Activated naive CD4-positive, alpha-beta T cell treated with anti-CD3 and anti-CD28 coated beads for 36 hours (primary cell): ENCODE results near the gene SMARCAL1. TPM values are rescaled to one million over a fixed set of nuclear protein-coding genes. Genes with fewer than 3 reads are reported as not detected.

Experiments used
- CTCF ChIA-PET: fragments of 350-600 bp; sonication (Branson Sonifier 250); formaldehyde crosslinking; loops from one replicate; lab custom pipeline; 2021; ENCODE audit warnings: antibody characterized with exemption; lab: Charles Lee
- DNase-seq: peaks from one replicate; pipeline ENCODE4 v3.0.0-alpha.2; 2020
- H3K27ac Mint-ChIP-seq: one replicate; pipeline ENCODE4 v1.8.0; 2021; ENCODE audit warnings: mild to moderate bottlenecking, mixed read lengths
- H3K27me3 Mint-ChIP-seq: one replicate; pipeline ENCODE4 v1.8.0; 2021; ENCODE audit warnings: low read depth, mixed read lengths
- H3K36me3 Mint-ChIP-seq: one replicate; pipeline ENCODE4 v1.8.0; 2021; ENCODE audit warnings: low read depth, mixed read lengths
- H3K4me1 Mint-ChIP-seq: one replicate; pipeline ENCODE4 v1.8.0; 2021; ENCODE audit warnings: low read depth, mixed read lengths
- H3K4me3 Mint-ChIP-seq: one replicate; pipeline ENCODE4 v1.8.0; 2021; ENCODE audit warnings: mild to moderate bottlenecking, moderate library complexity, mixed read lengths
- H3K9me3 Mint-ChIP-seq: one replicate; pipeline ENCODE4 v1.8.0; 2021; ENCODE audit warnings: mixed read lengths
- intact Hi-C: fragments of 100-400 bp; cut with micrococcal nuclease; formaldehyde crosslinking; loops from one replicate; pipeline ENCODE4 v1.15.1; 2023
- total RNA-seq, 2 experiments: library from RNA; stranded (reverse); gene quantifications; one replicate each; pipeline ENCODE4 v1.2.3, GENCODE V29; 2021

SMARCAL1 gene
- total RNA-seq, 2 experiments from 2014 or later, result 17.0 to 18.2 TPM

- H3K27me3 Mint-ChIP-seq, result no peaks in the 10 kb centered on the region
- intact Hi-C loops, result no loop called here
- DNase-seq, result no peak
- H3K36me3 Mint-ChIP-seq, result peaks cover 48% of the 10 kb centered on the region
- no peak overlapping the region for H3K27ac Mint-ChIP-seq
- CTCF ChIA-PET, result no interaction called here
- H3K4me1 Mint-ChIP-seq, result peaks cover 2% of the 10 kb centered on the region
- H3K9me3 Mint-ChIP-seq, result peaks cover 6% of the 10 kb centered on the region
- H3K4me3 Mint-ChIP-seq, result no peak overlapping the region
Measured at GRCh38 chr2:216420367-216421101, 8.2 kb downstream of the SMARCAL1 start.

DNA sequence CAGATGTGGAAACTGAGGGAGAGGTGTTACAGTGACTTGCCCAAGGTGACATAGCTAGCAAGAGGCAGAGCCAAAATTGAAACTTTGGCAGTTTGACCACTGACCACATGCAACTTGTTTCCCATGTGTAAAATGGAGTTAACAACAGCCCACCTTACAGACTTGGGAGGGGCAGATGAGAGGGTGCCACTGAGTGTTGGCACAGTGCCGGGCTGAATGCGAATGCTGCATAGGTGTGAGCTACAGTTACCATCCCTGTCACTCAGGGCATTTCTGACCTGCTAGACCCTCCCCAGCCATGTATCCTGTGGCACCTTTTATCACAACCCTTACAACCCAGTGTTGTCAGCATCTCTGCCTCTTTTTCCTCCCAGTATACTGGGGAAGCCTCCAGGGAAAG, 10.8 kb downstream of the SMARCAL1 start:
- intact Hi-C loops, result no loop called here
- H3K4me3 Mint-ChIP-seq, result no peak overlapping the region
- no peaks in the 10 kb centered on the region for H3K27me3 Mint-ChIP-seq
- H3K4me1 Mint-ChIP-seq, result peaks cover 2% of the 10 kb centered on the region
- CTCF ChIA-PET, result interaction anchor here (1.0 kb wide), 1 partner anchor 244 kb away, joined by 3 read pairs; no protein-coding TSS in a partner anchor
- peaks cover 6% of the 10 kb centered on the region for H3K9me3 Mint-ChIP-seq
- no peak for DNase-seq
- no peak overlapping the region for H3K27ac Mint-ChIP-seq
- H3K36me3 Mint-ChIP-seq, result peaks cover 56% of the 10 kb centered on the region

GRCh38 chr2:216424274-216424673, 12.0 kb downstream of the SMARCAL1 start:
- Mint-ChIP-seq H3K27me3 (no peaks in the 10 kb centered on the region), H3K9me3 (peaks cover 6% of the 10 kb centered on the region), H3K4me1 (no peaks in the 10 kb centered on the region), H3K36me3 (peaks cover 58% of the 10 kb centered on the region), H3K4me3 (no peak overlapping the region), H3K27ac (no peak overlapping the region)
- CTCF ChIA-PET, result no interaction called here
- no peak for DNase-seq
- intact Hi-C loops, result no loop called here

GRCh38 chr2:216425008-216425787, 12.9 kb downstream of the SMARCAL1 start:
- CTCF ChIA-PET, result interaction anchor here (0.8 to 1.0 kb wide), 2 partner anchors 91 to 159 kb away, joined by 3 read pairs; no protein-coding TSS in a partner anchor
- intact Hi-C loops, result no loop called here

DNA sequence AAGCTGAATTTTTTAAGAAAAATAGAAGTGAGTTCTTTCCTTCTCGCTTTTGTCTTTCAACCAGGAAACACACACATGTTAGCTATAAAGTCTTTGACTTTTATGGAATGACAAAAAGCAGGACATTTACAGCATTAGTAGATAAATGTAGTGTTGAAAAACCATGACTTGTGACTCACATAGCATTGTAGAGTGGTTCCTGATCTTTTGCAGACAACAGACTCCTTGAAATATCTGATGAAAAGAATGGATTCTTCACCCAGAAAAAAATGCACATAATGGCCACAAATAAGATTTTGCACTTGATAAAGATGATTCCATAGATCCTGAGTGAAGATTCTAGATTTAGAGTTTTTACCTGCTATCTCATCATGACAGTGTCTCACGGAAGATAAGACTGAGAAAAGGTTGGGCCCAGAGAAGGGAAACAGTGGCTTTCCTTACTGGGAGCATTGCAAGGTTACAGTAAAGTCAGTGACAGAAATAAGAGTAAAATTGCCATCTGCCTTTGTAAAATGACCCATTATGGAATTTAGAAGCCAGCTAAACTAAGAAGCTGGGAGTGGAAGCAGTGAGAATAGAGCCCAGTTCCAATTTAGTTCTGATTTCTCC, 14.0 kb downstream of the SMARCAL1 start:
- H3K4me1 Mint-ChIP-seq, result no peaks in the 10 kb centered on the region
- peaks cover 57% of the 10 kb centered on the region for H3K36me3 Mint-ChIP-seq
- DNase-seq, result no peak
- H3K9me3 Mint-ChIP-seq, result peaks cover 6% of the 10 kb centered on the region
- CTCF ChIA-PET, result no interaction called here
- H3K27me3 Mint-ChIP-seq, result no peaks in the 10 kb centered on the region
- H3K4me3 Mint-ChIP-seq, result no peak overlapping the region
- intact Hi-C loops, result no loop called here
- H3K27ac Mint-ChIP-seq, result no peak overlapping the region

More at GRCh38 chr2:216425008-216425787, 12.9 kb downstream of the SMARCAL1 start:
- H3K4me3 Mint-ChIP-seq, result no peak overlapping the region
- H3K27ac Mint-ChIP-seq, result no peak overlapping the region
- H3K36me3 Mint-ChIP-seq, result peaks cover 60% of the 10 kb centered on the region
- H3K9me3 Mint-ChIP-seq, result peaks cover 6% of the 10 kb centered on the region
- H3K27me3 Mint-ChIP-seq, result no peaks in the 10 kb centered on the region
- no peaks in the 10 kb centered on the region for H3K4me1 Mint-ChIP-seq
- DNase-seq, result no peak

DNA sequence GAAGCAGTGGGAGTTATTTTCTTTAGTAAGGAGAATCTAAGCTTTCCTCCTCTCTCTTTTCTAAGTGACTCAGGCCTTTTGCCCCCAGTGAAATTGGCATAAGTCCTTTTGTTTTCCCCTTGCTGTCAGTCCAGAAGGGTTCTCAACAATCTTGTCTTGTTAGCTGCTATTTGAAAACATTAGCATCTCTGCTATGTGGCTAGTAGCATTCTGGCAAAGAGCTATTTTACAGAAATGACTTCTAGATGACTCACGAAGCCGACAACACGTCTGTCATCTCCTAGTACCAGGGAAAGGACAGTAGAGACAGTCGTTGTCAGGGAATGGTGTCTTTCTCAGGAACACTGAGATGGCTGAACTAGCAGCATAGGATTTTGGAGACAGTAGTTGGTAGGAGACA, 14.7 kb downstream of the SMARCAL1 start:
- H3K36me3 Mint-ChIP-seq, result peaks cover 60% of the 10 kb centered on the region

GRCh38 chr2:216428618-216429350, 16.5 kb downstream of the SMARCAL1 start:
- Mint-ChIP-seq H3K4me1 (no peaks in the 10 kb centered on the region), H3K27me3 (no peaks in the 10 kb centered on the region), H3K4me3 (no peak overlapping the region), H3K9me3 (peaks cover 6% of the 10 kb centered on the region), H3K27ac (no peak overlapping the region), H3K36me3 (peaks cover 57% of the 10 kb centered on the region)
- CTCF ChIA-PET, result interaction anchor here (0.9 kb wide), 1 partner anchor 25 kb away, joined by 3 read pairs; no protein-coding TSS in a partner anchor
- DNase-seq, result no peak
- intact Hi-C loops, result no loop called here

More for the DNA sequence above, 14.7 kb downstream of the SMARCAL1 start:
- Mint-ChIP-seq H3K9me3 (peaks cover 6% of the 10 kb centered on the region), H3K27me3 (no peaks in the 10 kb centered on the region), H3K4me1 (no peaks in the 10 kb centered on the region), H3K4me3 (no peak overlapping the region), H3K27ac (no peak overlapping the region)
- no peak for DNase-seq
- intact Hi-C loops, result no loop called here
- CTCF ChIA-PET, result no interaction called here

GRCh38 chr2:216429428-216429827, 17.1 kb downstream of the SMARCAL1 start:
- Mint-ChIP-seq H3K27ac (no peak overlapping the region), H3K4me1 (no peaks in the 10 kb centered on the region), H3K27me3 (no peaks in the 10 kb centered on the region), H3K9me3 (peaks cover 6% of the 10 kb centered on the region), H3K4me3 (no peak overlapping the region), H3K36me3 (peaks cover 56% of the 10 kb centered on the region)
- CTCF ChIA-PET, result interaction anchor here (0.9 kb wide), 1 partner anchor 26 kb away, joined by 3 read pairs; no protein-coding TSS in a partner anchor
- intact Hi-C loops, result no loop called here
- DNase-seq, result no peak

DNA sequence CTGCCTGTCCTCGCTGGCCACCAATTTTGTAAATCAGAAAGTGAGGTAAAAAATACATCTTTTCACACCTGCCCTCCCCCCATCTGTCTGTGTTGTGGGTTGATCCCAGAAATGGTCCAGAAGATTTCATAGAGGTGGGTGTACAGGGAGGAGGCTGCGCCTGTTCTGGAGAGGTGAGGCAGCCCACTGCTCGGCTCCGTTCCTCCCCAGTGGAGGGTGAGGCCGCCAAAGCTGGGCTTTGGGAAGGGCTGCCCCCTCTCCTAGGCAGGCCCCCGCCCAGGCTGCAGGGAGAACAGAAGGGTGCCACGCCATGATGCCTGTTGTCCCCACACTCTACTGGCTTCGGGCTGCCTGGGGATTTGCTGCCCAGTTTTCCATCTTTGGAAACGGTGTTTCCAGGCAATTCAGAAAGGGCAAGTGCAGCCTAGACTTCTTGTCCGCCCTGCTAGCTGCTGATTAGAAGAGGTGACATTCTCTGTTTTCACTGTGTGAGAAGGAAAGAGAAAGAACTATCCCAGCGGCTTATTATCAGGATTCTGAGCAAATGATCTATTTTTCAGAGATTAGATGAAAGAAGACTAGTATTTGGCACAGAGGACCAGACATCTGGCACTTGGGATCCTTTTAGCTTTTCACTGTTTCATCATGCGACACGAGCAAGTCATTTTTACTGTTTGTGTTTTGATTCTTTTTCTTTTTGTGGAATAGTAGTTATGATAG, 18.7 kb downstream of the SMARCAL1 start:
- intact Hi-C loops, result no loop called here
- H3K27ac Mint-ChIP-seq, result no peak overlapping the region
- no peaks in the 10 kb centered on the region for H3K4me1 Mint-ChIP-seq
- no peak overlapping the region for H3K4me3 Mint-ChIP-seq
- H3K36me3 Mint-ChIP-seq, result peaks cover 48% of the 10 kb centered on the region
- CTCF ChIA-PET, result no interaction called here
- no peak for DNase-seq
- H3K9me3 Mint-ChIP-seq, result no peaks in the 10 kb centered on the region
- H3K27me3 Mint-ChIP-seq, result no peaks in the 10 kb centered on the region

- Mint-ChIP-seq H3K27me3 (no peaks in the 10 kb centered on the region), H3K27ac (no peak overlapping the region), H3K4me3 (no peak overlapping the region), H3K4me1 (no peaks in the 10 kb centered on the region), H3K36me3 (peaks cover 48% of the 10 kb centered on the region), H3K9me3 (no peaks in the 10 kb centered on the region)
- CTCF ChIA-PET, result no interaction called here
- no peak for DNase-seq
- intact Hi-C loops, result no loop called here
Measured at GRCh38 chr2:216431531-216431856, 19.2 kb downstream of the SMARCAL1 start.

DNA sequence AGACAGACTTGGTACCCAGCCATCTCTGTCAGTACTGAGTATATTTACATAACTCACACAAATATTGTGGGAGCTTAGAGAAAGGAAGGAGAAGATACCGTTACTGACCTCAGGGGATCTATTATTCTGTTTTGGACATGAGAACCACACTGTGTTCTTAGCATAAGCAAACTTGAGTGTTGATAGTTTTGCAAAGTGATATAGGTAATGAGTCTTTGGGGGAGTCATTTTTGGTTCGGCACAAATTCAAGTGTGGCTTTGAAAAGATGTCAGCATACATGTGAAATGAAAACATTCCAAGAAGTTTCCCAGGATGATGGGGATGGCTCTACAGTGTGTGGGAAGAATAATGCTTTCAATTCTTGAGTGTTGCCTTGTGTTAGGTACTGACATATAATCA, 24.1 kb downstream of the SMARCAL1 start:
- intact Hi-C loops, result no loop called here
- H3K9me3 Mint-ChIP-seq, result no peaks in the 10 kb centered on the region
- H3K4me1 Mint-ChIP-seq, result no peaks in the 10 kb centered on the region
- H3K36me3 Mint-ChIP-seq, result peaks cover 43% of the 10 kb centered on the region
- no peak for DNase-seq
- CTCF ChIA-PET, result no interaction called here
- H3K27me3 Mint-ChIP-seq, result no peaks in the 10 kb centered on the region
- H3K4me3 Mint-ChIP-seq, result no peak overlapping the region
- no peak overlapping the region for H3K27ac Mint-ChIP-seq
